ENCODE measurements around the gene PPP1R3C. TPM values are rescaled to one million over a fixed set of nuclear protein-coding genes. Genes with fewer than 3 reads are reported as not detected.

Gene PPP1R3C
- 161 TPM for polyA plus RNA-seq (ENCODE audit: insufficient read length)

DNA sequence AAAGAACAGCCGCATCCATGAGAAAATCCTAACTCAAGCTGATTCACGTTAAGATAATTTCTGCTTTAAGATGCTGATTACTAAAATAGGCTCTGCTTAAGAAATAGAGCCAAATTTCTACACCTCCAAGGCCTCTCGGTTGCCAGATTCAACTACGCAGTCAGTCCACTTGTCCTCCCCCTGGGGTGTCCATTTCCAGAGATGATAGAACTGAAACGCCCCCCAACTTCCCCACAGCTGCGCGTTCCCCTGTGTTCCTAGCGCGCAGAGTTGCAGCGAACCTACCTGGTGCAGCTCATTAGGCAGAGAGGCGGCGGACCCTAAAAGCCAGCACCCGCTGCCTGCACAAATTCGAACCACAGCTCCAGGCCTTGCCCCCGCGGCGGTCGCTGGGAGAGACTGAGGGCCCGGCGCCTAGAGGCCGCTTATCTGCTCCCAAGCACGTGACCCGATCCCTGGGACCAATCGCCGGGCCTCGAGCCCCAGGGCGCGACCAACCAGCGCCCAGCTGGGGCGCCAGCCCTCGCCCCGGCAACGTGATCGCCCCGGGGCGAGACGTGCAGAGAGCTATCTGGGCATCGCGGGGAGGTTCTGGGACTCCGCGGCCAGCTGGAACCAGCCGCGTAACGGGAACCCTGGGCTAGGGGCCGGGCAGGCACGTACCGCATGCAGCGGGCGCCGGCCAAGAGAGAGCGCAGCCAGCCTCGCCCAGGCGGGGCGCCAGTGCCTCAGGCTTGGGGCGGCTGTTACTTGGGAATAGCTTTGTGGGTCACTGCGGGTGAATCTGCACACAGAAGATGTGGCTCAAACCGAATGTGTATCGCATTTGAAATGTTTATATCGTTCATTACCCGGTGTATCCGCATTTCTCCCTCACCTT is at the start of gene PPP1R3C:
Gene PPP1R3C, minus strand, starts transcription at position 401 of the 880 bp plus-strand sequence. Its CDS starts 102 bp downstream, at position 299.
- DNase-seq (ENCODE audit: low read depth): peak; percentile 22

DNA sequence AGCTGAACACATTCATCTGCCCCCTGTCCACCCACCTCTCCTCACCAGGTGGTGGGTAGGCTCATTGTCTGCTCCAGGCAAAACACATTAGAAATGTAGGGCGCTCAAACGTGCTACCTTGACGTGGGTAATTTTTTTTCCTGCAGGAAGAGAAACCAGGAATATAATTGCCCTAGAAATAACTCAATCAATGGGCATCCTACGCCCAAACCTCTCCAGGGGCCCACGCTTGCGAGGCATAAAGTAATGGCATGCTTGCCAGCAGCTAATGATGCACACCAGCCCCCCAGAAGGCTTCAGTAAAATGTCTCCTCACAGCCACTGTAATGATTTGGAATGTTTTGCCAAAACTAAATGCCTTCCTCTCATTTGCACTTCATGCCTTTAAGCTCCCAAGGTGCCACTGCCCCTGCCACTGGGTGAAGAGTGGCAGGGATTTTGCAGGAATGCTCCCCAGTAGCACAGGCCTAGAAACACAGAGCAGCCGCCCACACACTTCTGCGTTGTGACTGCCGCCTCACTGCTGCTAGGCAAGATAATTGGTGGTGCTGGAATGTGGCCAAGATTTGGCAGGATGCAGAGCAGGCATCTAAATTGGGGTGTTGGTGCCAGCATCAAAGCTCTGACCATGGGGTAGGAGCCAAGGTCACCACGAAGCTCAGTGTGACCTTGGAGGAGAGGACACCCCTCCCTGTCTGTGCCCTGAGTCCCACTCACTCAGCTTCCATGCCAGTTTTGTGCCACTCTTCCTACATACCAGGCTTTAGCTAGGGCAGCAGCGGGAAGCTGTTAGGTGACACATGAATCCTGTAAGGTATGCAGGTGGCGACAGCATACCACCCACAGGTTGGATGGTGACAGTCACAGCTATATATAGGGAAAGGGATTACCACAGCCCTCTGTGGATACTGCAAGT is 48.7 kb upstream of the PPP1R3C start:
- no peak for DNase-seq (ENCODE audit: low read depth)

DNA sequence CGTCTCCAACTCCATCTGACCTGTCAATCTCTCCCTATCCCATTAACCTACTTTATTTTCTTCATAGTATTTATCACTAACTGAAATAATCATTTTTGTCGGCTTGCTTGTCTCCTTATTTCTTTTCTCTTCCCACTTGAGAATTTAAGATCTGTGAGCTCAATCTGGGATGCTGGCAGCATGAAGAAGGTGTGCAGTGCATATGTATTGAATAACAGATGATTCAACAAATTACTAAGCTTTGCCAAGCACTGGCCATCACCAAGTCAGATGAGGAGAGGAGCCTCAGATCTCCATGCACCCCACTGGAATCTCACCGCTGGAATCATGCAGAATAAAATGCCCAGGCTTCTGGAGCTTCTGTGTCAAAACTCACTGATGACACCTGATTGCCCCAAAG is 47.6 kb upstream of the PPP1R3C start:
- no peak for DNase-seq (ENCODE audit: low read depth)

DNA sequence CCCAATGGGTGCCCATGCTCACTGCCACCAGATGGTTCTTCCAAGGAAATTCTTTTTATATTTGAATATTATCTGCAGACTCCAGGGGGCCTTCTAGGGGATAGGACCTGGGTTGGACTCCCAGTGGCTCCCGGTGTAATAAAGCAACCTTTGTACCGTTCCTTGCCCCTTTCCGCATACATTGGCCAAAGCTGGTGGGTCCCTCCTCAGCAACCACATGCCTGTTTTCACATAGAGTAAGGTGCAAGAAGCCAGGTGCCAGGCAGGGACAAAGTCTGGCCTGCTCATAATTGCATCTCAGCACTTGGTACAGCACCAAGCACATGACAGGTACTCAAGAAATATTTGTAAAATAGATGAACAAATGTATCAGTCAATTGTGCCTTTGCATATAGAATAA is 46.4 kb upstream of the PPP1R3C start:
- DNase-seq (ENCODE audit: low read depth): no peak

DNA sequence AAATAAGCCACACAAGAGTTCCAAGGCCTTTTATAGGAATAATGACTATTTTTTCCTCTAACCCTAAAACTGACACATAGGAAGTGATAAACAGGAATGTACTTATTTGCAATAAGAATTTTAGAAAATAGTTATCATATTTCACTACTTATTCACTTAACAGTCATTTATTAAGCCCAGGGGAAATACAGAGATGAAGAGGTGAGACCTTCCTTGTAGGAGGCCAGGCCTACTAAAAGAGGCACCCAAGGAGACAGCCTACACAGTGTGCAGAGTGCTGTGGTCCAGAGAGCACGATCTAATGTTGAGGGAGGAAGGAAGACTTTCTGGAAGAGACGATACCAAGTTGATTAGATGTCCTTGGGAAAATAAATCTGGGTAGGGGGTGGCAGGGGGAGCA is 45.0 kb upstream of the PPP1R3C start:
- DNase-seq (ENCODE audit: low read depth): no peak

DNA sequence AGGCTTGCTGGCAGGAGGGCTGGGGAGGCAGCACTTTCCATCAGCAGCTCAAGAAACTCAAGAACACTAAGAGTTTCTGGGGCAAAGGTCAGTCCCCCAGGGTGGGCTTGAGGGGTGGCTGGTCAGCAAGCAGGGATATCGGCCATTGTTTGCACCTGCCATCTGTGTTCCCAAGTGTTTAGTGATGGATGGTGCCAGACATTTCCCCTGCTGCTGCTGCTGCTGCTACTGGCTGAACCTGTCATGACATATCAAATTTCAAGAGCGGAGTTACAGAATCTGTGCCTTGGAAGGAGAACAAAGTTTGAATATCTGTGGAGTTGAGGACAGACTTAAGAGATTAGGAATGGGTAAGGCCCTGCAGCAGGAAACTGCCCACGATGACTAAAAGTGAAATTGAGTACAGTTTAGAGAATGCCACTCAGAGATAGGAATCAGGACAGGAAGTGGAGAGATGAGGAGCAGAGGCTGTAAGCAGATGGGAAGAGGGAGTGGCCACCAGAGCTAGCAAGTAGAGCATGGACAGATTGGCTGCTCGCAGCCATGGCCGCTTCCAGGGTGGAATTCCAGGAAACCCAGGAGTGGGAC is 39.2 kb upstream of the PPP1R3C start:
- no peak for DNase-seq (ENCODE audit: low read depth)

DNA sequence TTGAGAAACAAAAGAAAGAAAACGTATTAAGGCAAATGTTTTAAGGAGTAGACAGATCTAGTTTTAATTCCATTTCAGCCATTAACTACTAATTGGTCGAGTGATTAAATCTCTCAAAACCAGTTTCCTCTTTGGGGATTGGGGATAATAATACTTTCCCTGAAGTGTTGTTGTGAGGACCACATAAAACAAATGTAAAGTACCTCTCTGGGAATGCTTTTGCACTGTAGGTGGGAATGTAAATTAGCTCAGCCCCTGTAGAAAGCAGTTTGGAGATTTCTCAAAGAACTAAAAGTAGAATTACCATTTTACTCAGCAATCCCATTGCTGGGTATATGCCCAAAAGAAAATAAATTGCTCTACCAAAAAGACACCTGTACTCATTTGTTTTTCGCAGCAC is 36.0 kb upstream of the PPP1R3C start:
- DNase-seq (ENCODE audit: low read depth): no peak

DNA sequence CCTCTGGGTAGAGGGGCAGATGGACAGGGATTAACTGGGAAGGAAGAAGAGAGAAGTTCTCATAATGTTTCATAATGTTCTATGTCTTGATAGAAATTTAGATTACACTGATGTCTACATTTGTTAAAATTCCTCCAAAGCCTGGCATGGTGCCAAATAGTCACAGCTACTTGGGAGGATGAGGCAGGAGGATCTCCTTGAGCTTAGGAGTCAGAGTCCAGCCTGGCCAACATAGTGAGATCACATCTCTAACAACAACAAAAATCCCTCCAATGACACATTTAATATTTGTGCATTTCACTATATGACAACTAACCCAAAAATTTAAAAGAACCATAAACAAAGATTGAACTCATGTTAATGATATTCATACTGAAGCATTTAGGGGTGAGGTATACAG is 33.0 kb upstream of the PPP1R3C start:
- no peak for DNase-seq (ENCODE audit: low read depth)

DNA sequence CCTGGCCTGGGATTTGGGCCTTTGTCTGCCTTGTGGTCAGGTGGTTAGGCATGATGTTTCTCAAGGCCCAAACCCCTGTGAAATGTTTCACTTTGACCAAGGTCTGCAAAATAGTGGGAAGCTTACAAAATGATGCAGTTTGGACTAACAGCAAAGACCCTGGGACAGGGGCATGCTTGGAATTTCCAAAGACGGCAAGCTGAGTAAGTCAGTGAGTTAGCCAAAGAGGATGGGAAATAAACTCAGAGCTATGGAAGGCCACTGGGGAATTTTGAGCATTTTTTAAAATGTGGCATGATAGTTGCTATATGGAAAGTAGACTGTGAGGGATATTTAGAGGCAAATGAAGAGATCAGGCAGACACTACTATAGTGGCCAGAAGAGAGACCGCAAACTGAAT is 31.6 kb upstream of the PPP1R3C start:
- DNase-seq (ENCODE audit: low read depth): no peak

DNA sequence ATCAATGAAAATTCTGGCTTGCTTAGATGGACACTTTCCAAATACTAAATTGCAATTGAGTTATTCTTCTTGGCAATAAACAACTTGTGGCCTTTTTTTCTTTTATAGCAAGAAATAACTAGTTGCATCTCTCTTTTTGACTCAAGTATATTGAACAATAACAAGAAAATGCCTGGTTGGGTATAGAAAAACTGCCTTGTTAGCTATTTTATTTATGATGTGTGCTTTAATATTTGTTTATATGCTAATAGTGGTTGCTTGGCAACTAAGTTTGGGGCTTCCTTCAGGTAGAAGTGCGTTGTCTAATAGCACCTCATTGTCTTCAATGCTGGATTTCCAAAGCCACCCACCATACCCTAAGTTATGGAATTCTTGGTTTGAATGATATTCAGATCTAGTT is 30.1 kb upstream of the PPP1R3C start:
- no peak for DNase-seq (ENCODE audit: low read depth)

DNA sequence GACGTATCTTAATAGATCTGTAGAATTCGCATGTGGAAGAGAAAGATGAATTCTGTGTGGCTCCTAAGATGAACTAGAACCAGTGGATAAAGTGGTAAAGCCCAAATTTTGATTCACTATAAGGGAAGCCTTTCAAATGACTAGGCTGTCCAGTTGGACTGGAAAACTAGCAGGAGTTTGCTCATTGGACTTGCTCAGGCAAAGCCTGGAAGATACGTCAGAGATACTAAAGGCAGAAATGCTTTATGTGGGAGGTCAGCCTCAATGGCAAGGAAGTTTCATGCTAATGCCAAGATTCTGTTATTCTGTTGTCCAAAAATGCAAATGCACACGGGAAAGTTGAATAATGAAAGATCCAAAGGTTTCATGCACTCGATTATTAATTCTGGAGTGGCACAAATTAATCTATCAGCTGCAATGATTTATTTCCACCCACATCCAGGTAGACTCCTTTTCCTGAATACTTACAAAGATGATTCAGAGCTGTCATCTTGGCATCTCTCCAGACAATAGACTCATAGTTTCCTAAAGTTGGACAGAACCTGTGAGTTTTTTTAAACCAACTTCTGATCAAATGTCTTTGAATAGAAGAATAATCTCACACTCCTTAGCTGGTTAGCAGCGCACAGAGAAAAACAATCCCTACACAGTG is 20.5 kb upstream of the PPP1R3C start:
- DNase-seq (ENCODE audit: low read depth): peak; percentile 13

DNA sequence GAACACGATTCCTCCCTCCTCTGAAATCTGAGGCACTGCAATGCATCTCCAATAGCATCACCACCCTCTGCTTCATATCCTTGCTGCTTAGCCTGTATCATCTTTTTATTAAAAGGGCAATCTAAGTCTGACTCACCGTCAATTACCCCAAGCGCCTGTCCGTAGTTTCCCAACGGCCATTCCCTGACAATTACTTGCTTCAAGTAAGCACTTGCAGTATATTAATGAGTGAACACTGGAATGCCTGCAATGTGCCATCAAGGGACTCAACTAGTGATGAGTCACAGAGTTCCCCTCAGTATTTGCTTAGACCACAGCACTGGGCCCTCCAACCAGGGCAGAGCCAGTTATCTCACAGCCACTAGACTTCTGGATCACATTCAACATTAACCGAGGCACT is 19.5 kb upstream of the PPP1R3C start:
- DNase-seq (ENCODE audit: low read depth): no peak

DNA sequence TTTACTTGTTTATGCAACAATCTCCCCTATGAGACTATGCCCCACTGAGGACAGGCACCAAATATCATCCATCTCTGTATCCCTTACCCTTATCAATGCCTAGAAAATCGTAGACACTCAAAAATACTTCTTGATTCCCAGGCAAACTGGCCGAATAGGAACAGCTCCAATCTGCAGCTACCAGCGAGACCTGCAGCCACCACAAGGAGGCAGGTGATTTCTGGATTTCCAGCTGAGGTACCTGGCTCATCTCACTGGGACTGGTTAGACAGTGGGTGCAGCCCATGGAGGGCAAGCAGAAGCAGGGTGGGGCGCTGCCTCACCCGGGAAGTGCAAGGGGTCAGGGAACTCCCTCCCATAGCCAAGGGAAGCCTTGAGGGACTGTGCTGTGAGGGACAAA is 10.8 kb upstream of the PPP1R3C start:
- DNase-seq (ENCODE audit: low read depth): no peak

DNA sequence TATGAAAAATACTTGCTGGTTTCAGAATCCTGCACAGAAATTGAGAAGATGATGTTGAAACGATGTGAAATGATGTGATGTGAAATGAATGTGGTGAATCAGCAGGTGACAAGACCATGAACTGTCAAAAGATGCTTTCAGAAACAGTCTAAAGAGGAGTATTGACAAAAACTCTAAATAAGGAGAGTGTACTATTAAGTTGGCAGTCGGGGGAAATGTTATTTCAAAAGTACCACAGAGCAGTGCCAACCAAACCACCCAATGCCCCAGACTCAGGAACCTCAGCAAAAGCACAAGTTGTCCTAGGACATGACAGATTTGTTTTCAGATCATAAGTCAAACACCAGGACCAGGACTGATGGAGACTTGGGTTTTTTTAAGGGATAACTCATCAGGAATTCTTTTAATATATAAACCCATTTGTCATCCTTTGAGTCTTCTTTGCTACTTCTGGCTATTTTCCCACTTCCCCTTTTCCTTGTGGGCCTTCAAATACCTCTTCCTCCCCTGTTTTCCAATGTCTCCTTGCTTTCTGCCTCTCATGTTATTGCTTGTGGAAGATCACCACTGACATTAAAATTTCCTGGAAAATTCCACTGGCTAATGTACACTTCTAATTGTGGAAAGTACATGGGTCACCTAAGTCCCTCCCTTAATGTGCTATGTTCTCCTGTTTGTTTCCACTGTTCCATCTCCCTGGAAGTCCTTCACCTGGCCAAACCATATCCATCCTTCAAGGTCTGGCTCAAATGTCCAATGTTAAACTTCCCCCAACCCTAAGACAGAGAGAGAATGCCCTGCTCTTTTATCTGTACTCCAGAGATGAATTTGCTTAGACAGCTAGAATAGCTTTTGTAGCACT is 10.2 kb upstream of the PPP1R3C start:
- no peak for DNase-seq (ENCODE audit: low read depth)

DNA sequence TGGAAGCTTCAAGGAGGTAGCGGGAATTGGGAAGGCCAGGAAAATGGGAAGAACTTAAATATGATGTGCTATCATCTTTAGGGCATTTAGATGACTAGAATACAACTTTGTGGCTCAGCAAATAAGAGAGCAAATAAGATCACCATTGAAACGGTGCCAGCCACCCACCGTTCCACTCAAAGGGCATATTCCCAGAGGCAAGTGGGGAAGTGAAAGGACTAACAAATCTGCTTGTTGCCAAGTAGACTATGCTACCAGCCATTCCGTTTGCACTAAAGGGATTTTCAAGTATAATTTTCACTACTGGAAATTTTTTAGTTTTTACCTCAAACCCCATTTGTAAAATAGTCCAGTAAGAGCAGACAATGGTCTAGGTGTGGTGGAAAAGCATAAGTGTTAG is 4.0 kb upstream of the PPP1R3C start:
- no peak for DNase-seq (ENCODE audit: low read depth)

DNA sequence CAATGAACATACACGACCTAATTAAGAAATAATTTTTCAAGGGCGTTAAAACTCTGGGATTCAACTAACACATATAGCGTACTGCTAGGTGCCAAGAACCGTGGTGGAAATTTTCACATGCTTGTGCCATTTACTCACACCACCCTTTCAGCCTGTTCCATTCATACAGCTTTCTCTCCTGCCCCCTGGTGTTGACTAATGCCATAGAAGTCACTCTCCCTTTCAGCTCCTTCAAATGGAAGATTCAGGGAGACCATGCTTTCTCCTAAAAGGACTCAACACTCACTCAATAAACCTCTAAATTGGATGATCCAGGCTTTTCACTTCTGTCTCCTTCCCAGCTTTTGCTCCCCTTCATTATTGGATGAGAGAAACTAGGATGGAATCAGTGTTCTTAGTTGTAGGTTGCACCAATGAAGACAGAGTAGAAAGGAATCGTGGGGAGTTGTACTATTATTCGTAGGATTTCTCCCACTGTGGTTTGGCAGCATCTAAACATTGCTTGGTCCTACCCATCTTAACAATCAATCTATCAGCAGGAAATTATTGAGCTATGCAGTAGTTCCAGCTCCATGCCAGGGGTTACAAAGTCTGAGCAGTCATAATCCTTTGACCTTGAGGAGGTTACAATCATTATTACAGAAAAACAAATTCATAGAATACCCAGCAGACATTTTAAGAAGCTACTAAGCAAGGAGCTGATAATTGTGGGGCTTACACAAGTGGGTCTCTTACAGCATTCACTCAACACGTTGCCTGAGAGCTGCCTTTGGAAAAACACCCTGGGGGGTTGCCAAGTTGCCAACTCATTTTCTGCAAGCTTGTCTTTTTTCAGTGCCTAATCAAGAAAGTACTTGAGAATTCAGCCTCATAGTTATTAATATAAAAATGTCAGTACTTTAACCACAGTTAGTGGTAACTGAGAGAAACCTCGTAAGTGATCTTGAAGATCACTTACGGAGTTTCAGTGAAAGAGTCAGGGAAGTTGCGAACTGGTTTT is 2.8 kb upstream of the PPP1R3C start:
- DNase-seq (ENCODE audit: low read depth): peak; percentile 44

DNA sequence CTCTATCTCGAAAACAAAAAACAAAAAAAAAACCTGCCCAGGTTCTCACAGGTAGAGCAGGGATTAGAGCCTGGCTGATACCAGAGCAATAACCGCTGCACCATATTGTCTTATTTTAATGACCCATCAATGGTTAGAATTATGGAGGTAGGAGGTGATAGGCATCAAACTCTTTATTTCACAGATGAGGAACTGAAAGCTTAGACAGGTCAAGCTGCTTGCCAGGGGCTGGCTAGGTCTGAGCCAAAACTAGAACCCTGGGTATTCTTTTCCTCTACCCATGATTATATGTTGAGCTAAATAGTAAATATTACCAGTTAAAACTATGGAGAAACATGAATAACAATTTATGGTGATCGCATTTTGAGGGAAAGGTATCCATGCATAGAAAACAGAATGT is 2.0 kb upstream of the PPP1R3C start:
- DNase-seq (ENCODE audit: low read depth): no peak

DNA sequence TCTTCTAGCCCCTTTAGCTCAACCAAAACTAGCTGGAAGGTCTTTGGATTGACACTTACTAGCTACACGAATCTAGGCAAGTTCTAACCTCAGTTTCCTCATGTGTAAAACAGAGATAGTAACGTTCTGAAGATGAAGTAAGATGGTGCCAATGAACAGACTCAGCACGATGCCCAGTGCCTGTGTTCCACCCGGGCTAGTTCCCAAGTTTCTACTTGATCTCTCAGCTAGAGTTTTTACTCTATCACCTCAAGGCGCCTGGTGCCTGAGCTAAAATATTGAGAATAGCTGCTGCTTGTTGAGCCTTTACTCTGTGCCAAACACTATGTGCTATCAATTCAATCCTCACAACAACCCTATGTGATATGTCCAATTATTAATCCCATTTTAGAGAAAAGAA is 1.4 kb upstream of the PPP1R3C start:
- no peak for DNase-seq (ENCODE audit: low read depth)

DNA sequence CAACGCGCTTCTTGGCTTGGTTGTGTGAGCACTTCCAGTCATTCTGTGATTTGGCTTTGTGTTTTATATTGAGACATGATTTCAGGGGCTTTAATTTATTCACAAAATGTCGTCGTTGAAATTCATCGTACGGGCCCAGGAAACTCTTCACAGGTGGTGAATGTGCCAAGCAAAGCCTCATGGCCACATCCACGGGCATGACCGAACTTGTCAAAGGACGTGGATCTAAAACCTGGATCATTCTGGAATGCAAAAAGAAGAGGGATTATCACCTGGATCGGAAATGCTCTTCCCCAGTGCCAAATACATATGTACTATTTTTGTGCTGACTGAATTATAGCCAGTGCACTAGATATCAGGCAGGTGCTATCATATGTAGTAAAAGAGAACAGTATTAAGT is 2.2 kb downstream of the PPP1R3C start:
- no peak for DNase-seq (ENCODE audit: low read depth)
